Hematopoietic multipotent progenitor cell treated with erythropoietin and hydrocortisone succinate and interleukin-3 and kit ligand, for 4 days (in vitro differentiated cells): Measurements from ENCODE around the gene LENG8.

ENCODE experiments used
- DNase-seq: peaks from one replicate; pipeline ENCODE4 v3.0.0-alpha.2; 2015

The LENG8 gene

GRCh38 chr19:54424201-54424600 is 24.8 kb upstream of the LENG8 start:
- no peak for DNase-seq

DNA sequence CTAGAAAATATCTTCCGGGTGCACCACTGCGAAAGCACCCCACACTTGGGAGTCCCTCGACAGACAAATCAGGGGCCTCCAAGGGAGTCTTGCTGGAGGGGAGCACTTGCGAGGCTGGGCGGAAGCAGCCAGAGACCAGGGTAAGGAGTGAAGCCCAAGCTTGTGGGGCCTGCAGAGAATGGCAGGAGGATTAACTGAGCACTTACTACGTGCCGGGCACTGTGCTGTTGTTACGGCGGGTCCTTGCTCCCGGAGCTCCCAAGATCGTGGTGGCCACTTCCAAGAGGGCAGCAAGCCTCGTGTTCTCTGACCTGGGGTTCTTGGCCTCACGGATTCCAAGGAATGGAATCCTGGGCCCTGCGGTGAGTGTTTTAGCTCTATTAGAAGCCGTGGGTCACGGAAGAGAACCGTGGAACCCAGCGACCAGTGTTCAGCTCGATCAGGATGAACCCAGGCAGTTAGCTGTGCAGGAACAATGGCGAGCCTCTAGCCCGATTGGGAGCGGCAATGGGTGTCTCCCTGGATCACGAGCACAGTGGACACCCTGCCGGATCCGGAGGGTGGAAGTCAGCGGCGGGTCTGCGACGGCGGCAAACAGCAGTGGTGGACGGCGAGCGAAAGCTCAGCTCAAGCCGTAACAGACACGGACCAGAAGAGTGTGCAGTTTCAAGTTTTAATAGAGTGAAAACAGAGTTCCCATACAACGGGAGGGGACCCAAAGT is 24.2 kb upstream of the LENG8 start:
- no peak for DNase-seq

GRCh38 chr19:54425382-54425723 is 23.6 kb upstream of the LENG8 start:
- DNase-seq = no peak

- no peak for DNase-seq
These were observed 22.6 kb upstream of the LENG8 start for GRCh38 chr19:54426291-54426931.

DNA sequence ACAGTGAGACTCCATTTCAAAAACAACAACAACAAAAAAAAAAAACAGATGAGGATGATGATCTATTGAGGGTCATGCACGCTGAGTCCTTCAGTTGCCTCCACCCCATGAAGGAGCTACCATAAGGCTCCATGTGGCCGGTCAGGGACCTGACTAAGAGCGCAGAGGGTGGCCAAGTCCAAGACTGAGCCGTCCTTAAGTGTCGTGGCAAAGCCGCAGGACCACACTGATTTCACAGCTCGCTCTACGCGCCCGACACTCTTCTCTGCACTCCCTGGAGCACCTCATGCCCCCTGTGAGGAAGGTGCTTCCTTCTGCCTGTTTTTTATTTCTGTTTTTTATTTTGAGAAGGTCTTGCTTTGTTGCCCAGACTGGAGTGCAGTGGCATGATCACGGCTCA is 21.4 kb upstream of the LENG8 start:
- no peak for DNase-seq

DNA sequence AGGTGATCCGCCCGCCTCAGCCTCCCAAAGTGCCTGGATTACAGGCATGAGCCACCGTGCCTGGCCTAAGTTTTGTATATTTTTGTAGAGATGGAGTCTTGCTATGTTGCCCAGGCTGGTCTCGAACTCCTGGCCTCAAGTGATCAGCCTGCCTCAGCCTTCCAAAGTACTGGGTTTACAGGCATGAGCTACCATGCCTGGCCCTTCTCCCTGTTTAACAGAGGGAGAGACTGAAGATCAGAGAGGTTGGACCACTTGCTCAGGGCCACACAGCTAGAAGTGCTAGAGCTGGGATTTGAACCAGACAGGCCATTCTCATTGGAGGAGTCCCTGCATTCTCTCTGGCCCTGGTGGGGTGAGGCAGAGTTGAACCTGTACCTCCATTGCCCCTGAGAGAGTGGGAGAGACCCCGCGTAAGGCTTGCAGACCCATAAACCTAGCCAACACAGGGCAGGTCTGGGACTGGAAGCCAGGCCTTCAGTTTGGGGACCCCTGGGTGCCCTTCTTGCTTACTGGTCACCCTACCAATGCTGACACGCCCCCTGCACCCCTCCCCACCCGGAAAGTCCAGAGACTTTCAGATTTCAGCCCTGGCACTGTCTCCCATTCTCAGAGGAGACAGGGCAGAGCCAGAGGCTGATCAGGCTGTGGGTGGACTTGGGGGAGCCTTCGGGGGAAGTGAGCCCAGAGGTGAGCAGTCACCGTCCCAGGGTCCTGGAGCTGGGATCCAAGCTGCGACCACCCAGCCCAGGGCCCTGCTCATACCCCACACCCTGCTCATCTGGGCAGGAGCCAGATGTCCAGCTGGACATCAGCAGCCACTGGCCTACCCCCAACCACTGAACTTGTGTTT is 20.4 kb upstream of the LENG8 start:
- DNase-seq = no peak

GRCh38 chr19:54429176-54429495 is 19.9 kb upstream of the LENG8 start:
- DNase-seq = no peak

DNA sequence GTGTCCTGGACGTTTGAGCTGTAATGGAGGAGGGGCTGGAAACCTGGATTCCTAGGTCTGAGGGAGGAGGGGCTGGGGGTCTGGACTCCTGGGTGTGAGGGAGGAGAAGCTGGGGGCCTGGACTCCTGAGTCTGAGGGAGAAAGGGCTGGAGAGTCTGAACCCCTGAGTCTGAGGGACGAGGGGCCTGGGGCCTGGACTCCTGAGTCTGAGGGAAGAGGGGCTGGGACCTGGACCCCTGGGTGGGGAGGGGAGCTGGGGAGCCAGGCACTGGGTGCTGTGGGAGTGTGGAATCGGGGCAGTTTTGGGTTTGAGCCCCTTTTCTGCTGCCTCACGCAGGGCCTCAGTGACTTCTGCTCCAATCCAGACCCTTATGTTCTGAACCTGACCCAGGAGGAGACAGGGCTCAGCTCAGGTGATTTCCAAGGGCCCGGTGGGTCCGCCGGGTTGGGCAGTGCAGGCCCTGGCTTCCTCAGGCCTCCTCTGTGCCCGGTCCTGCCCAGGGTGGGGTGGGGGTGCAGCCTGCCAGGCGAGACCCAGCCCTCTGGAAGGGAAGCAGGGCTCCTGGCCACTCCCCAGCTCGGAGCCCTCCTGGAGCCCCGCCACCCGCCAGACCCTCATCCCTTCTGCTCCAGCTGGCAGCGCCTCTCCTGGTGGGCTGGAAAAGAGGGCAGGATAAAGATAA is 19.3 kb upstream of the LENG8 start:
- no peak for DNase-seq

DNA sequence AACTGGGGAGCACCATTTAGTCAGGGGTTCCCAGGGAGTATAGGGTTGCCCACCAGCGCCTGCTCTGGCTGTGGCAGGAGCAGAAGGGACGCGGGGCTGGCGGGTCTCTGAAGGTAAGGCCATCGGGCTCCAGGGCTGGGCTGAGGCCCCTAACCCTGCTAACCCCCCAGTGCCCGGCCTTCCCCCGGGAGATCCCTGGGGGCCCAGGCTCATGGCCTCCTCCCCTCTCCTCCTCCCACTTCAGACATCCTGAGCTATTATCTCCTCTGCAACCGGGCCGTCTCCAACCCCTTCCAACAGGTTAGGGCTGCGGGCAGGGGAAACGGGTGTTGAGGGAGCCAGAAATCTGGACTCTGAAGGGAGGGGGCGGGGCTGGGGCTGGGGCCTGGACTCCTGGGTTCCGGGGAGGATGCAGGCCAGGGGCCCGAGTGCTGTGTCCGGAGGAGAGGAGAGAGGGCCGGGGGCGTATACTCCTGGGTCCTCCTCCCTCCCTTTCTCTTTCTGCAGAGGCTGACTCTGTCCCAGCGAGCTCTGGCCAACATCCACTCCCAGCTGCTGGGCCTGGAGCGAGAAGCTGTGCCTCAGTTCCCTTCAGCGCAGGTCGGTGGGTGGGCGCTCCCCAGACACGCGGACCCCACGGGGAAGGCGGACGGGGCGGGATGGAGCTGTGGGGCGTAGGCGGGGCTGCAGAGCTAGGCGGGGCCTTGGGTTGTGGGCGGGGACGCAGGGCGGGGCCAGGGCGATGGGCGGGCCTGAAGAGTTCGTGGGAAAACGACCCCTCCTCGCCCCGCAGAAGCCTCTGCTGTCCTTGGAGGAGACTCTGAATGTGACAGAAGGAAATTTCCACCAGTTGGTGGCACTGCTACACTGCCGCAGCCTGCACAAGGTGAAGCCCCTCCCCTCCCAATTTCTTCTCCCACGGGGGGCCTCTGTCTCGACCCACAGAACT is 18.4 kb upstream of the LENG8 start:
- peak; percentile 57 for DNase-seq

DNA sequence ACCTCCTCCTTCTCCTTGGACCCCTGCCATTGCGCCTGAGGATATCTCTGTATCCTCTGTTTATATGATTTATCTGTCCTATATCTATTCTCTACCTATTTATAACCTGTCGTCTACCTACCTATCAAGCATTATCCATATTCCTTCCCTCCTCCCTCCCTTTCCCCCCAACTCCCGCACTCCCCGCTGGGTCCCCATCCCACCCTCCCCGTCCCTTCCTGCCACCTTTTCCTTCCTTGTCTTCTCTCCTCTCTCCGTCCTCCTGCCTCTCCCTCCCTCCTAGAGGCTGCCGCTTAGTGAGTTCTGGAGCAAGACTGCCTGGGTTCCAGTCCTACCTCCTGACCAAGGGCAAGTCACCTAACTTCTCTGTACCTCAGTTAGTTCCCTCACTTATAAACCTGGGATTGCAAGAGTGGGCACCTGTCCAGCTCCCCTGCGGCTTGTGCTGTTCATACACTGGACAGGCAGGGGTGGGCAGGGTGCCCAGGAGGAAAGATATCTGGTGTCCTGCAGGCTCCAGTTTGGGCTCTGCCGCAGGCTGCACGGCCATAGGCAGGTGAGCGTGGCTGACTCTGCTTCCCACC is 17.7 kb upstream of the LENG8 start:
- DNase-seq = no peak

GRCh38 chr19:54432144-54432738 is 16.8 kb upstream of the LENG8 start:
- DNase-seq = no peak

GRCh38 chr19:54433697-54434096 is 15.3 kb upstream of the LENG8 start:
- DNase-seq = no peak

DNA sequence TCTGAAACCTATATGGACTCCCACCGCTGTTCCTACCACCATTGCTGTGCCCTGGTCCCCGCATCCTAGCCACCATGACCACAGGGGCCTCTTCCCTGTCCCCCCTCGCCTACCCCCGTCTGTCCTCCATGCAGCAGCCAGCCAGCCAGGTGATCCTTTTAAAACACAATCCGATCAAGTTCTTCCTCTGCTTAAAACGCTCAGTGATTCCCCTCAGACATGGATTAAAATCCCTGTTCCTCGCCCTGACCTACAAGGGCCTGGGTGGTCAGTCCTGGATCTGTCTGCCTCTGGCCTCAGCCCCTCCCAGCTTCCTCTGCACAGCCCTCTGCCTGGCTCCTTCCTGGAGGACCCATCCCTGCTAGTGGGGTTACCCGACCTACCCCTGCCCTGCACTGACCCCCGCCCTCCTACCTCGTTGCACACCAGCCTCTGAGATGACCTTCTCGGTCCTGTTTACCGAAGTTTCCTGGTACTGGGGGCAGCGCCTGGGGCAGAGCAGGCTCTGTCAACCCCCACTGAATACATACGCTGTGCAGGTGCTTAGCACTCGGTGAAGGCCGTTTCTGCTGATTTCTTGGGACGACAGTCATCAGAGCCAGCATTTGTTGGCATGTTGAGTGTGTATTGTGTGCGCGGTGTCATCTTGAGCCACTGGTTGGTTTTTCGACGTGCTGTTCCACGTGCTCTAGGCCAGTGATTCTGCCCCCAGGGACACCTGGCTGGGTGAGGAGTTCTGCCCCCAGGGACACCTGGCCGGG is 14.7 kb upstream of the LENG8 start:
- no peak for DNase-seq

- DNase-seq = no peak
These were observed 14.2 kb upstream of the LENG8 start for GRCh38 chr19:54434873-54435214.

DNA sequence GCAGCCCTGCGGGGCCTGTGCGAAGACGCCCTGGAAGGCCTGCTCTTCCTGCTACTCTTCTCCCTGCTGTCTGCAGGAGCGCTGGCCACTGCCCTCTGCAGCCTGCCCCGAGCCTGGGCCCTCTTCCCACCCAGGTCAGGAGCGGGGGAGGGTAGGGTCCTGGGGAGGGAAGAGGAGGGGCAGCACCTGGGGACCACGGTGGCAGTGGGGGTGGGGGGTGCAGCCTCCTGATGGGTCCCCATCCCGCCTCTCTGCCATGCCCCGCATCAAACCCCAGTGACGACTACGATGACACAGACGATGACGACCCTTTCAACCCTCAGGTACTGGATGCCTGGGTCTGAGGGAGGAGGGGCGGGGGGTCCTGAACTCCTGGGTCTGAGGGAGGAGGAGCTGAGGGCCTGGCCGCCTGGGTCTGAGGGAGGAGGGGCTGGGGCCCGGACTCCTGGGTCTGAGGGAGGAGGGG is 13.4 kb upstream of the LENG8 start:
- no peak for DNase-seq

DNA sequence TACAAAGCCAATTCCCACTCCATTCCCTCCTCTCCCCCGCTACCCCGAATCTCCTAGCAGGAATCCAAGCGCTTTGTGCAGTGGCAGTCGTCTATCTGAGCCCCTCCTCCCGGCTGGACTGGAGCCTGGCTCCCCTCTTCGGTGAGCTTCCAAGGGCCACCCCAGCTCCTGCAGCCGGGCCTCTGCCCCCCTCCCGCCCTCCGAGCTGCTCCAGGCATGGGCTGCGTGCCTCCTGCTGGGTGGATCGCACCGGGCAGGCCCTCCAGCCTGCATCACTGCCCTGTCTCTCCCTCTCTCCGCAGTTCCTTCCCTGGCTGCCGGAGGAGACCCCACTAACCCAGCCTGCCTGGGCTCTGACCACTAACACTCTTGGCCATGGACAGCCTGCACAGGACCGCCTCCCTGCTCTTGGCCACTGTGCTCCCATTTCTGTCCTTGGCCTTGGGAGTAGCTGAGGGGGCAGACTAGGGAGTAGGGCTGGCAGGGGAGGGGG is 12.9 kb upstream of the LENG8 start:
- no peak for DNase-seq

GRCh38 chr19:54436628-54437252 is 12.3 kb upstream of the LENG8 start:
- DNase-seq = no peak

GRCh38 chr19:54439174-54439851 is 9.7 kb upstream of the LENG8 start:
- peak; percentile 80 for DNase-seq

DNA sequence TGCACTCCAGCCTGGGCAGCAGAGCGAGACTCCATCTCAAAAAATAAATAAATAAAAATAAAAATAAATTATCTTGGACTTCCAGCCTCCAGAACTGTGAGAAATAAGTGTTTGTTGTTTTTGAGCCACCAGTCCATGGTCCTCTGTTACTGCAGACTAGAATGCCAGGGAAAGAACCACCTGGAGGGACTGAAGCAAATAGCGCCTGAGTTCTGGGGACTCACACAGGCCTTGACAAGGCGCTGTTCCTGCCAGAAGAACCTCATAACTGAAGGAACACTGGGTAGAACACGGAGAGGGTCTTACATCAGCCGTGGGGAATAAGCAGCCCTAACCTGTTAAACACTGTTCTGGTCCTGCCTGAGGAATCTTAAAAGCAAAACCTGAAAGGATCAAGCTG is 8.4 kb upstream of the LENG8 start:
- no peak for DNase-seq

DNA sequence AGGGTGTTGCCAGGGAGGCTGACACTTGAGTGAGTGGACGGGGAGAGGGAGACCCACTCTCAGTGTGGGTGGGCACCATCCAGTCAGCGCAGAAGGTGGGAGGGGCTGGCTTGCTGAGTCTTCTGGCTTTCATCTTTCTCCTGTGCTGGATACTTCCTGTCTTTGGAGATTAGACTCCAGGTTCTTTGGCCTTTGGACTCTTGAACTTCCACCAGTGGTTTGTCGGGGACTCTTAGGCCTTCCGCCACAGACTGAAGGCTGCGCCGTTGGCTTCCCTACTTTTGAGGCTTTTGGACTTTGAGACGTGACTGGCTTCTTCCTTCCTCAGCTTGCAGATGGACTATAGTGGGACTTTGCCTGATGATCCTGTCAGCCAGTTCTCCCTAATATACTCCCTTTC is 4.3 kb upstream of the LENG8 start:
- DNase-seq = no peak
